Measurements from ENCODE around the gene FLVCR1. TPM values are rescaled to one million over a fixed set of nuclear protein-coding genes. Genes with fewer than 3 reads are reported as not detected.

The FLVCR1 gene
- total and polyA plus RNA-seq, 9 of the 15 experiments (the other 6 are each of a cell fraction or from before 2014, with no cell fraction given) = 5.2 to 18.0 (median 12.5) TPM

- TF ChIP-seq, protein P1, sequence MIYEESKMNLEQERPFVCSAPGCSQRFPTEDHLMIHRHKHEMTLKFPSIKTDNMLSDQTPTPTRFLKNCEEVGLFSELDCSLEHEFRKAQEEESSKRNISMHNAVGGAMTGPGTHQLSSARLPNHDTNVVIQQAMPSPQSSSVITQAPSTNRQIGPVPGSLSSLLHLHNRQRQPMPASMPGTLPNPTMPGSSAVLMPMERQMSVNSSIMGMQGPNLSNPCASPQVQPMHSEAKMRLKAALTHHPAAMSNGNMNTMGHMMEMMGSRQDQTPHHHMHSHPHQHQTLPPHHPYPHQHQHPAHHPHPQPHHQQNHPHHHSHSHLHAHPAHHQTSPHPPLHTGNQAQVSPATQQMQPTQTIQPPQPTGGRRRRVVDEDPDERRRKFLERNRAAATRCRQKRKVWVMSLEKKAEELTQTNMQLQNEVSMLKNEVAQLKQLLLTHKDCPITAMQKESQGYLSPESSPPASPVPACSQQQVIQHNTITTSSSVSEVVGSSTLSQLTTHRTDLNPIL (CRISPR knock-in tag; IDR thresholded peaks at IDR 0.05) = no peak
- no peak for TF ChIP-seq ZNF347 (CRISPR knock-in tag; IDR thresholded peaks at IDR 0.05; ENCODE audit: low read depth)
- peak; percentile 44; the same call in 1 of the 2 replicates for TF ChIP-seq CC2D1A (IDR thresholded peaks at IDR 0.05)
- peak; percentile 21; the same call in 1 of the 2 replicates for TF ChIP-seq DEAF1 (CRISPR knock-in tag; IDR thresholded peaks at IDR 0.05)
- peak; percentile 74 for TF ChIP-seq REST (IDR thresholded peaks at IDR 0.05; ENCODE audit: borderline replicate concordance)
- TF ChIP-seq REST (CRISPR knock-in tag; IDR thresholded peaks at IDR 0.05; ENCODE audit: low read depth) = no peak
- no peak for TF ChIP-seq ETV5 (CRISPR knock-in tag; IDR thresholded peaks at IDR 0.05; ENCODE audit: low read depth)
- TF ChIP-seq ZNF655 (CRISPR knock-in tag; IDR thresholded peaks at IDR 0.05) = no peak
- TF ChIP-seq, protein P2, sequence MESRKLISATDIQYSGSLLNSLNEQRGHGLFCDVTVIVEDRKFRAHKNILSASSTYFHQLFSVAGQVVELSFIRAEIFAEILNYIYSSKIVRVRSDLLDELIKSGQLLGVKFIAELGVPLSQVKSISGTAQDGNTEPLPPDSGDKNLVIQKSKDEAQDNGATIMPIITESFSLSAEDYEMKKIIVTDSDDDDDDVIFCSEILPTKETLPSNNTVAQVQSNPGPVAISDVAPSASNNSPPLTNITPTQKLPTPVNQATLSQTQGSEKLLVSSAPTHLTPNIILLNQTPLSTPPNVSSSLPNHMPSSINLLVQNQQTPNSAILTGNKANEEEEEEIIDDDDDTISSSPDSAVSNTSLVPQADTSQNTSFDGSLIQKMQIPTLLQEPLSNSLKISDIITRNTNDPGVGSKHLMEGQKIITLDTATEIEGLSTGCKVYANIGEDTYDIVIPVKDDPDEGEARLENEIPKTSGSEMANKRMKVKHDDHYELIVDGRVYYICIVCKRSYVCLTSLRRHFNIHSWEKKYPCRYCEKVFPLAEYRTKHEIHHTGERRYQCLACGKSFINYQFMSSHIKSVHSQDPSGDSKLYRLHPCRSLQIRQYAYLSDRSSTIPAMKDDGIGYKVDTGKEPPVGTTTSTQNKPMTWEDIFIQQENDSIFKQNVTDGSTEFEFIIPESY (CRISPR knock-in tag; IDR thresholded peaks at IDR 0.05) = no peak
- peak; percentile 39; the same call in 1 of the 2 replicates for TF ChIP-seq STAG1 (CRISPR knock-in tag; IDR thresholded peaks at IDR 0.05; ENCODE audit: borderline replicate concordance)
- TF ChIP-seq CTBP1 (IDR thresholded peaks at IDR 0.05; ENCODE audit: borderline replicate concordance) = peak; percentile 40; the same call in 1 of the 2 replicates
- TF ChIP-seq ID3 (CRISPR knock-in tag; IDR thresholded peaks at IDR 0.05) = no peak
- no peak for TF ChIP-seq ID3 (tag; IDR thresholded peaks at IDR 0.05)
These were observed 62.8 kb downstream of the FLVCR1 start (continued) for GRCh38 chr1:212920896-212921295.
